NB4 (cell line): ENCODE data around the gene NPAS3.

Experiments
- DNase-seq: peaks from one replicate; pipeline ENCODE4 v3.0.0; 2010; ENCODE audit warnings: low read depth
- H3K4me3 ChIP-seq: one replicate; pipeline ENCODE4 v1.5.1; 2011; ENCODE audit warnings: mild to moderate bottlenecking, low read depth, low read length, moderate library complexity
- MYC ChIP-seq: IDR thresholded peaks from 2 replicates; pipeline ENCODE4 v1.6.1; 2011; ENCODE audit warnings: low read depth, low read length
- POLR2A ChIP-seq: IDR thresholded peaks from 2 replicates; pipeline ENCODE4 v1.6.1; 2011; ENCODE audit warnings: mild to moderate bottlenecking; ENCODE audit not compliant: insufficient read length; ENCODE audit errors: extremely low read depth
- TF ChIP-seq, protein P1 (sequence below): IDR thresholded peaks from 2 replicates; pipeline ENCODE4 v1.6.1; 2011; ENCODE audit warnings: low read depth, low read length
- TF ChIP-seq, protein P2 (sequence below): IDR thresholded peaks from one replicate; pipeline ENCODE4 v1.5.1; 2012; ENCODE audit warnings: low read depth, low read length

Gene NPAS3

DNA sequence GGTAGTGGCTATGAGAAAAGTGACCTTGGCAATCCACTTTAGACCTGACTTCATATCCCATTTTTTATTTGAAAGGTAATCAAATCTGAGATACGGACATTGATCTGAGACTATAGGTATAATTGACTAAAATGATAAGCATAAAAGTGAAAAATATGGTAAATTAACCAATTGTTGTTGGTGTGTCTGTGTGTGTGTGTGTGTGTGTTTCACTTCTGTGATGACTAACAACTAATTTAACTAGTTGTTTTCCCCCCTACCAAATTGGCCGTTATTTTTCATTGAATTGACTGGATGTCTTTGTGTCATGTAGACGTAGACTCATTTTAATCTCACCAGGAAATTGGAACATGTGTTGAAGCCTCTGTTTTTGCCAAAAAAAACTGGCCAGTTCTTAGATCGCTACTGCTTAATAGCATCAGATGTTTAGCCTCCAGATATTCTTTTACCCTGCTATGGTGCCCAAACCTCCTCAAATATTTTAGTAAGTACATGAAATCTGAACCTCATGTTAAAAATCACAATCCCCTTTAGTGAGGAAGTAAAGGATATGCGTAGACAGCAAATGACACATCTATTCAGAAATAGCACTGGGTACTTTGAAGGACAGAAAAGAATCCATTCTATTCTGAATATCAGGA, 617.2 kb downstream of the NPAS3 start:
- H3K4me3 ChIP-seq = no peak overlapping the region
- TF ChIP-seq, protein P1, sequence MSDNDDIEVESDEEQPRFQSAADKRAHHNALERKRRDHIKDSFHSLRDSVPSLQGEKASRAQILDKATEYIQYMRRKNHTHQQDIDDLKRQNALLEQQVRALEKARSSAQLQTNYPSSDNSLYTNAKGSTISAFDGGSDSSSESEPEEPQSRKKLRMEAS = no peak
- TF ChIP-seq POLR2A = no peak
- TF ChIP-seq, protein P2, sequence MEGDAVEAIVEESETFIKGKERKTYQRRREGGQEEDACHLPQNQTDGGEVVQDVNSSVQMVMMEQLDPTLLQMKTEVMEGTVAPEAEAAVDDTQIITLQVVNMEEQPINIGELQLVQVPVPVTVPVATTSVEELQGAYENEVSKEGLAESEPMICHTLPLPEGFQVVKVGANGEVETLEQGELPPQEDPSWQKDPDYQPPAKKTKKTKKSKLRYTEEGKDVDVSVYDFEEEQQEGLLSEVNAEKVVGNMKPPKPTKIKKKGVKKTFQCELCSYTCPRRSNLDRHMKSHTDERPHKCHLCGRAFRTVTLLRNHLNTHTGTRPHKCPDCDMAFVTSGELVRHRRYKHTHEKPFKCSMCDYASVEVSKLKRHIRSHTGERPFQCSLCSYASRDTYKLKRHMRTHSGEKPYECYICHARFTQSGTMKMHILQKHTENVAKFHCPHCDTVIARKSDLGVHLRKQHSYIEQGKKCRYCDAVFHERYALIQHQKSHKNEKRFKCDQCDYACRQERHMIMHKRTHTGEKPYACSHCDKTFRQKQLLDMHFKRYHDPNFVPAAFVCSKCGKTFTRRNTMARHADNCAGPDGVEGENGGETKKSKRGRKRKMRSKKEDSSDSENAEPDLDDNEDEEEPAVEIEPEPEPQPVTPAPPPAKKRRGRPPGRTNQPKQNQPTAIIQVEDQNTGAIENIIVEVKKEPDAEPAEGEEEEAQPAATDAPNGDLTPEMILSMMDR = no peak
- no peak for TF ChIP-seq MYC
- DNase-seq = no peak

DNA sequence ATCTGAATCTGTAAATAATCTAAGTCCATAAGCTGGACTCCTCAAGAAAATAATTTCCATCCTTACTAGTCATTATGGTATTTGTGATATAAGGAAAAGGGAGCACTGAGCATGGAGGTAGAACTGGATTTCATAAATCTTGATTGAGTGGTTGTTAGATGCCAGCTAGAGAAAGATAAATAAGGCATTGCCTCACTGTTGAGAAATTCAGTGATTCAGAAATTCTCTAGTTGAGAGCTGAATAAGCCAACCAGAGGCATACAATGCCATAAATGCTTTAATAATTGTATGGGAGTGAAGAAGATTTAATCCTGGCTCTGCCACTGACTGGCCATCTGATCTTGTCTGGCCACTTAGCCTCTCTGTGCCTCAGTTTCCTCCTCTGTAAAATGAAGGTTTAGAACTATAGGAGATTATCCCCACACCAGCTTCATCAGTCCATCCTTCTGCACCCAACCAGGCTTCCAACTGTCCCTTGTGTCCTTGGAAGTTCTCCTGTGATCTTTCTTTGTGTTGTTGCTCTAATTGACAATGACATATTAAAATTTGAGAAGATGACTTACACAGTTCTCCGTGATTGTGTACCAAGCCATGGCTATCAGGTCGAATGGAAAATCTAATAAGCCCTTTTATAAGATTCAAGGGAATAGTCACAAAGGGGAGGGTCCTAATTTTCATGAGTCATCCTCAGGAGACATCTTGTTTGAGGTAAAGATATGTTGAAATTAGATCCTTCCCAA, 617.9 kb downstream of the NPAS3 start:
- H3K4me3 ChIP-seq = no peak overlapping the region
- no peak for TF ChIP-seq MYC
- TF ChIP-seq, protein P1 = no peak
- DNase-seq = no peak

DNA sequence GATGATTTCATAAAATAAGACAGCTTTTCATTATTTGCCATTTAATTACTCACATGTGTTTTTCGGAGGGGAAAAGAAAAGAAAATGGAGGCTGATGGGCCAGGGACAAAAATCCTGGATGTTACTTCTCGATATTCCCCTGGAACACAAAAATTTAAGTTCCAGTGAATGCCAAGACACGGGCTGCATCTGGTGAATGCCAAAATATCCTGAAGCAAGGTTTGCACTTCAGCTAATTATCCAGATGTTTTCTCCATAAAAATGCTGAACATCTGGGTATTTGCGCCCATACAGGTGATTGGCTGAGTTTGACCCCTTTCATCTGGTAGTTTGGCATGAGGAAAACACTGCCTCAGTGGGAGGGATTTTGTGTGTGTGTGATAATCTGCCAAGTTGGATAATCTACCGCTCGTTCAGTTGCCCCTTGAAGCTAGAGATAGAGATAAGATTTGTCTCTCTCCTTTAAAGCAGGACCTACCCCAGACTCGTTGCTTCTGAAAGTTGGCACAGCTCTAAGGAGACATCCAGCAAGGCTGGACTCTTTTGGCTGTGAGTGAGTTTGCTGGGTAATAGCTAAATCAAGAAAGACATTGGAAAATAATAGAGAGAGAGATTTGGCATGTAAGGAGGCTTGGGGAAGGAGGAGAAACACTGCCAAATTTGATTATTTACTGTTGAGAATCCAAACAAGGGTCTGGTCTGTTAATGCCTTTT, 622.2 kb downstream of the NPAS3 start:
- no peak for DNase-seq
- no peak overlapping the region for H3K4me3 ChIP-seq
- TF ChIP-seq MYC (no peak), POLR2A (no peak)
- TF ChIP-seq, protein P1 = no peak
- TF ChIP-seq, protein P2 = no peak

DNA sequence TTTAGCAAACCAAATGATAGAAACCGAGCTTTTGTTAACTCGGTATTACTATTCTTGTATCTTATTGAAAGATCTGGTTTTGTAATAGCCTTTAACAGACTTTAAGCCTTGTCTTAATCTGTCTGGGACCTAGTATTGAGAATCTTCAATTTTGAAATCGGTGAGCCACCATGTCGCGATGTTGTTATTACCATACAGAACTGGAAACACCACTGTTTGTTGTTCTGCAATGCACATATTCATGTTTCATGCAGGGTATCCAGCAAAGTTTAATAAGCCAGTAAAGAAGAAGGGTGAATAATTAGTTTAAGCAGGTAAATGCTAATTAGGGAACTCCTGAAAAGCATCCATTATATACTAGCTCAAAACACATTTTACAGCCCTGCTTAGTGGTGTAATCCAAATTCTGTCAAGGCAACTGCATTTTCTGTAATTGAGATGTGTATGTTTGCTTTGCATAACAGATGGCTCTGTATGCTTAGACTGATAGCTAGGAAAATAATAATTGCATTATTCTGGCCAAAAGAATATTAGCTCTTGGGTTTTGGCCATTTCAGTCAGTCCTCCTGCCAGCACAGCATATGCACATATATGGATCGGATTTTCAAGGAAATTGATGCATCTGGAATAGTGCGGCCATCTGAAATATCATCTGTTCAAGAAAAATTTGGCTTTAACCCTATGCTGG, 623.0 kb downstream of the NPAS3 start:
- H3K4me3 ChIP-seq = no peak overlapping the region
- no peak for TF ChIP-seq POLR2A
- TF ChIP-seq, protein P2 = no peak
- TF ChIP-seq MYC = no peak
- TF ChIP-seq, protein P1 = no peak
- DNase-seq = no peak

DNA sequence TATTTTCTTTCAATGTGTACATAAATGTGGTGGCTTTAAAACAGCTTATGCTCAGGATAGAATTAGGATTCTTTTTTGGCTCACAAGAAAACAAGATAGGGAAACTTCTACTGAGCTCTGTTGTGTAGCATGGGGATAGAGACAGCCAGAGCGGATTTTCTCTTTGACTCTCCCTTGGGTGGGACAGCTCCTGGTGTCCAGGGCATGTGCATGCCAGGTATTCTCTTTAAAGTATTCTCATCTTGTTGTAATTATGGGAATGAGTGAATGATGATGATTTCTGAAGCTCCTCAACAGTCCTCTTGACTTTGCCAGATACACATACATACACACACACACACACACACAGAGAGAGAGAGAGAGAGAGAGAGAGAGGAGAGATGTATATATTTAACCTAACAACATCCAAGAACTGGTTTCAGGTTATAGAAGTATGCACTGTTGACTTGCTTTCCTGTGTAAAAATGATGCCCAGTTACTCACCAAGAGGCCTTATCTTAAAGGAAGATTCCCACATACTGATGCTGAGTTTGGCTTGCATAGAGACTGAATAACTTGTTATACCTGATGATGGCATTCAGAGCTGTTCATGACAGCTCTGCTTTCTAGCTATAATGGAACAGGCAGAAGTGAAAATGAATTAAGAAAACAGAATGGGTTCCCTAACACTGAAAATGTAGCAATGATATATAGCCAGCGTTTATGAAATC, 624.7 kb downstream of the NPAS3 start:
- no peak overlapping the region for H3K4me3 ChIP-seq
- TF ChIP-seq MYC (no peak), POLR2A (no peak)
- TF ChIP-seq, protein P2 = no peak
- TF ChIP-seq, protein P1 = no peak
- no peak for DNase-seq
